Measurements from ENCODE around the gene KCNJ9. TPM values are rescaled to one million over a fixed set of nuclear protein-coding genes. Genes with fewer than 3 reads are reported as not detected.

The KCNJ9 gene
- total RNA-seq, 1 experiment from 2014 or later: 0.09 TPM

DNA sequence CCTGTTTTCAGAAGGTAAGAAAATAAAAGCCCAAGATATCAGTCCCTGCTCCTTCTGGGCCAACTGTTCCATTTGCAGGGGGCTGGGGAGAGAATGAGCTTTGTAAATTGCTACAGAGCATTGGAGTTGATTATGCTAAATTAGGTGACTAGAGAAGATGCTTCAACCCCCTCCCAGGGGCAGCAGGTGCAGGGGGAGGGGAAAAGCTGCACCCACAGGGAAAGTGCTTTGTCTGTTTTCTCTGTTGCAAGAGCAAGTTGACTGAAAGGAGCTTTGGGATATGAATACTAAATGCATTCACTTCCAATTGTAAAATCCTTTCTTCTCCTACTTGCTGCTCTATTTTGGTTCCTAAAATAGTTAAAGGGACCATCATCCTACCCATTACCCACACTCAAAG lies 33.0 kb upstream of the KCNJ9 start:
- peaks cover 21% of the 10 kb centered on the region for H3K27me3 Mint-ChIP-seq (ENCODE audit: low read depth)
- Histone ChIP-seq H3K23ac (ENCODE audit: insufficient read length, low read depth, low read length) (no peak overlapping the region), H3K79me1 (ENCODE audit: insufficient read depth, low read depth, low read length, poor library complexity, severe bottlenecking) (no peaks in the 10 kb centered on the region), H3K4me1 (ENCODE audit: insufficient read depth, low read length) (peaks cover 6% of the 10 kb centered on the region; the same call in 1 of the 2 replicates), H2BK120ac (ENCODE audit: low read depth, low read length, poor library complexity, severe bottlenecking) (no peak overlapping the region), H3K4me2 (ENCODE audit: insufficient read depth, insufficient read length, low read length) (no peak overlapping the region), H3K14ac (ENCODE audit: insufficient read depth, low read length) (no peak overlapping the region), H3K9ac (ENCODE audit: extremely low read depth, insufficient read length, low read length) (no peak overlapping the region), H4K91ac (ENCODE audit: insufficient read length, low read depth, low read length) (no peak overlapping the region), H4K8ac (replicated peaks; ENCODE audit: insufficient read length, low read depth, low read length) (no peak overlapping the region), H2BK20ac (ENCODE audit: low read depth, low read length, poor library complexity, severe bottlenecking) (no peak overlapping the region), H4K5ac (ENCODE audit: insufficient read length, low read depth, low read length) (no peak overlapping the region), H3K27ac (ENCODE audit: insufficient read length, low read depth, low read length) (no peak overlapping the region), H3K56ac (ENCODE audit: insufficient read length, low read depth, low read length) (no peak overlapping the region), H3K18ac (ENCODE audit: insufficient read length, low read depth, low read length) (no peak overlapping the region), H3K23me2 (ENCODE audit: insufficient read length, low read depth, low read length, poor library complexity, severe bottlenecking) (no peaks in the 10 kb centered on the region), H3K79me2 (ENCODE audit: insufficient read depth, low read length) (no peaks in the 10 kb centered on the region), H3K9me3 (ENCODE audit: control insufficient read depth, low read depth, low read length) (no peaks in the 10 kb centered on the region), H3T11ph (ENCODE audit: low read length) (no peak overlapping the region), H2BK5ac (ENCODE audit: insufficient read length, low read length) (no peak overlapping the region), H2AK5ac (ENCODE audit: insufficient read length, low read length) (no peak overlapping the region), H4K20me1 (ENCODE audit: control insufficient read depth, insufficient read depth, insufficient read length) (no peaks in the 10 kb centered on the region), H2BK15ac (ENCODE audit: low read depth, low read length) (no peak overlapping the region), H3K4ac (ENCODE audit: low read depth, low read length) (no peak overlapping the region), H2AFZ (ENCODE audit: low read length) (no peak overlapping the region), H2BK12ac (ENCODE audit: insufficient read length, low read depth, low read length) (no peak overlapping the region), H3K27me3 (ENCODE audit: insufficient read depth, low read length) (no peaks in the 10 kb centered on the region)
- H3K27ac Mint-ChIP-seq: no peak overlapping the region
- peak overlapping the region in 1 of 2 experiments; percentile 46; a peak in 3 of 5 replicates for H3K4me3 Mint-ChIP-seq
- TF ChIP-seq CTCF (conservative IDR thresholded peaks at IDR 0.05): no peak
- no peaks in the 10 kb centered on the region for H3K36me3 Mint-ChIP-seq (ENCODE audit: insufficient read depth in 1 of 3, low read depth in 3 of 3)
- peaks cover 28 to 35% of the 10 kb centered on the region in 2 experiments for H3K4me1 Mint-ChIP-seq
- no peaks in the 10 kb centered on the region for H3K9me3 Mint-ChIP-seq
- DNase-seq: no peak
